Renal cortex interstitium (tissue), 11 donors: Measurements from ENCODE around the gene CPNE8. TPM values are rescaled to one million over a fixed set of nuclear protein-coding genes. Genes with fewer than 3 reads are reported as not detected.

Experiments used
- DNase-seq, 11 donors: peaks; one replicate each; pipeline ENCODE4 v3.0.0-alpha.2; 2013; ENCODE audit warnings: low read depth in 9 of 11, low spot score in 4 of 11; ENCODE audit errors: extremely low read depth in 1 of 11
- polyA plus RNA-seq, 3 donors: library from polyadenylated mRNA; unstranded; fragments of 120-200 nt; gene quantifications; one replicate each; pipeline ENCODE4 v1.2.1, GENCODE V29; 2013; ENCODE audit not compliant: insufficient read length in 3 of 3

CPNE8 gene
- polyA plus RNA-seq, 3 donors: 10.3 to 23.9 (median 14.6) TPM

- DNase-seq: no peak
Observed at GRCh38 chr12:38689704-38690103, 215.7 kb downstream of the CPNE8 start.

- no peak for DNase-seq
Observed at GRCh38 chr12:38689195-38689594, 216.2 kb downstream of the CPNE8 start.

DNA sequence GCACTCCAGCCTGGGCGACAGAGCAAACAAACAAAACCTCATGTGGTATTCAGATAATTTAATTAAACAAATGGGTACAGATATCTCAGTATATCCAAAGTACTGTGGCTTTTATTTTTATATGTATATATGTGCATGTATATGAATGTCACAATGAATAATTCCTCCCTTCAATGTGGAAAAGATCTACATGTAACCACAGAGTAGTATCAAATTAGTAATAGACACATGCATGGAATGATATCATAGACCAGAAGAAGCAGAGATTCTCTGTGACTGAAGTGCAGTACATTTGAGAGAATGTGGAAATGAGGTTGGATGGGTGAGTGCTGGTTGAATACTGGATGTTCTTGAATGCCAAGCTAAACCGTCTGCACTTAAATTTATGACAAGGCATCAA is 222.9 kb downstream of the CPNE8 start:
- DNase-seq: no peak

- DNase-seq: no peak
Observed at GRCh38 chr12:38669530-38669929, 235.9 kb downstream of the CPNE8 start.

- DNase-seq: no peak
Observed at GRCh38 chr12:38669081-38669480, 236.3 kb downstream of the CPNE8 start.

- DNase-seq: no peak
Observed at GRCh38 chr12:38666425-38666824, 239.0 kb downstream of the CPNE8 start.

DNA sequence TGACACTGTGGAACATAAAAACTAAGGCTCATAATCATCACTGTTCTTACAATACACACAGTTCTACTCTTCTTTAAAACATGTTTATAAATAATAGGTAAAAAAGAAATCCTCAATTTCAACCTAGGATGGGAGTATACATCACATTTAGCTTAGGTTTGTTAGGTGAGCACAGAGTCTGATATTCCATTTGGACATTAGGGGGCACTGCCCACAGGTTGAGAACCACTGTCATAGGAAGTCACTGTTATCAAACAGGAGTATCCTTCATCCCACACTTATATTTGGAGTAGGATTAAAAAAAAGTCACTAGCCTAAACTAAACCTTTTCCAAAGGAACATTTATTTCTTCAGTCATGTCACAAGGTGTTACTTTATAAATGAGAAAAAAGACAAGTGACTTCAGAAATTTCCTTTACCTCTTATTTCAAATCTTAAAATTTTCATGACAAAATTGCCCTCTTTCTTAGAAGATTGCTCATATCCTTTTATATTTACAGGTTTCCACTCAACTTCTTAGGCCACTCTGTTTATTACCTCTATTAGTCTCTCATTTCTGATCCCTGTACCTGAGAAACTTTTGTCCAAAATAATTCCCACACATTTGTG is 240.6 kb downstream of the CPNE8 start:
- DNase-seq: no peak

DNA sequence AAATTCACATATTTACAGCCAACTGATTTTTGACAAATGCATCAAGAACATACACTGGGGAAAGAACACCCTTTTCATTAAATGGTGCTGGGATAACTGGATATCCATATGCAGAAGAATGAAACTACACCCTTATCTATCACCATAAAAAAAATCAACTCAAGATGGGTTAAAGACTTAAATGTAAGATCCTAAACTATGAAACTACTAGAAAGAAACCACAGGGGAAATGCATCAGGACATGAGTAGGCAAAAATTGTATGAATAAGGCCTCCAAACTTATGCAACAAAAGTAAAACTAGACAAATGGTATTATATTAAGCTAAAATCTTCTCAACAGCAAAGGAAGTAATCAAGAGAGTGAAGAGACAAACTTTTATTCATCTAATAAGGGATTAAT is 242.6 kb downstream of the CPNE8 start:
- DNase-seq: no peak

DNA sequence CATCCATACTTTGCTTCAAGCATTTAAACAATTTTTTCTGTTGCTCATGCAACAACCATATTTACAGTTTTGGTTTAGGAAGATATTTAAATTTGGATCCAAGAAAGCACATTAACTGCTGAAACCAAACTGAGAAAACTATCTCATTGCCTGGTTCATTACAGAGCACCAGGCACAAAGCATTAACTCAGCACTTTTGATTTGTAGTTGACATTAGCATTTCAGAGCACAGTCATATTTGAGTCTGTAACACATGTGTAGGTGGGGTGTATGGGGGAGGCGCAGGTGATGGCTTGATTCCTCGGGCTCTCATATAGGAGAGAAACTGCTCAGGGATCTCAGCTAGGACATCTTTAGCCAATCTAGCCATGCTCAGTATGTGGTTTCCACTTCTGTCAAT is 251.7 kb downstream of the CPNE8 start:
- DNase-seq: no peak

- no peak for DNase-seq
Observed at GRCh38 chr12:38648813-38649212, 256.6 kb downstream of the CPNE8 start.

GRCh38 chr12:38646146-38646545 is 259.2 kb downstream of the CPNE8 start:
- DNase-seq: no peak

GRCh38 chr12:38639625-38640024 is 265.8 kb downstream of the CPNE8 start:
- DNase-seq: no peak

GRCh38 chr12:38638401-38638800 is 267.0 kb downstream of the CPNE8 start:
- DNase-seq: no peak

DNA sequence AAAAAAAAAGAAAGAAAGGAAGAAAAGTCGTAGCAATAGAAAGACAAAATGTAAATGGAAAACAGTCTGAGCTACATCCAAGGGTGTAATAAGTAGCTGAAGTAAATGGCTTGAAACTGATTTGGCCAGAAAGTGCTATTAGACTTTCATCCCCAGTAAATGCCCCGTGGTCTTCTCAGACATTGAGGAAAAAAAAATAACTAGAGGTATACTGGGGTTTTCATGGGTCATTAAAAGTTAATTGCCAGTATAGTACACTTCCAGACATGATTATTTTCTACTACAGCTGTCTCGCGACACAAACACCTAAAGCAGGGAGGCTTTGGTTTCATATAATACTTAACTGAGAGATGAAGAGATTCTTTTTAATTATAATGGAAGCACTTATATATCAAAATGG is 271.9 kb downstream of the CPNE8 start:
- DNase-seq: peak in 2 of 11 donors; percentile 11 to 21

DNA sequence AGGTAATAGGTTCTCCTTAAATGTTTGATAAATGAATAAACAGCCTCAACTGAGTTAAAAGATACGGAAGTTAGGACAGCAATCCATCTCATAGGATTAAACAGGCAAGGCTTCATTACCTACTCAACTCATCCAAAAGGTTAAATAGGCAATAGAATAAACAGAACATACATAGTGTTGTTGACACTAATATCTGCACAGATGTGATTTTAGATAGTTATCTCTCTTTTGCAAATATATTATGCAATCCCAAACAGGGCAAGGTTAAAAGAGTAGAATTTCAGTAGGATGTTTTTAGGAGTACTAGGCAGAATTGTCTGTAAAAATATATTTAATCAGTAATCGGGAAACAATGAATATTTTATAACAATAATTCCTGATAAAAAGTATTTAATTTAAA is 276.3 kb downstream of the CPNE8 start:
- no peak for DNase-seq

DNA sequence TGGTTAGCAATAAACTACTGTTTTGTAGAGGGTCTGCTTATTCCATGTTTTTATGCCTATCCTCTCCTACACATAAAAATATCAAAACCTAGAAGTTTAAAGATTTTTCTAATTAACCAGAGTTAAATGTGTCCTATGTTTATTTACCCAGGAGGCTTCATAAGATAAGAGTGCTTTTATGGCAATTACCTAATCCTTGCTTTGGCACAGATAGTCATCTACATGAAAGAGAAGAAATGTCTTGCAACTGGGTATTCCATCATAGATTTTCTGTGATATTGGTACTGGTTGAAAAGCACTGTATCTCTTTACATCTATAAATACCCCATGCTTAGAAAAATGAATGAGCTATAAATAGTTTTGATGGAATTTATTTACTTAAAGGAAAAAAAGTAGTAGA is 277.1 kb downstream of the CPNE8 start:
- DNase-seq: no peak

GRCh38 chr12:38625306-38625705 is 280.1 kb downstream of the CPNE8 start:
- DNase-seq: no peak

- no peak for DNase-seq
Observed at GRCh38 chr12:38614171-38614570, 291.2 kb downstream of the CPNE8 start.

- DNase-seq: no peak
Observed at GRCh38 chr12:38610808-38611350, 294.5 kb downstream of the CPNE8 start.

DNA sequence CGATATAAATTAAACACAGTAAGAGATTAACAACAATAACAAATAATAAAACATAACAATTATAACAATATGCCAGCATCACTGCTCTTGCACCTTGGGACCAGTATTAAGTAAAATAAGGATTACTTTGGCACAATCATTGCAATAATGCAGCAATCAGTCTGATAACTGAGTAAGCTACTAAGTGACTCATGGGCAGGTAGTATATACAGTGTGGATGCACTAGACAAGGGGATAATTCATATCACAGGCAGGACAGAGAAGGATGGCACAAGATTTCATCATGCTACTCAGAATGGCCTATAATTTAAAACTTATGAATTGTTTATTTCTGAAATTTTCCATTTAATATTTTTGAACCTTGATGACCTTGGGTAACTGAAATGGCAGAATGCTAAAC is 298.1 kb downstream of the CPNE8 start:
- DNase-seq: no peak
